Stimulated activated CD8-positive, alpha-beta memory T cell treated with anti-CD3 and anti-CD28 coated beads, Interleukin-4, amount 100 ng/mL, for 24 hours (primary cell): ENCODE data around the gene KRTCAP3.
"Not testable (repeated sequence)": the region's sequence is repeated elsewhere in the genome, so short reads cannot be mapped to it uniquely, and the experiment has no call there.

Source experiments
- DNase-seq: peaks from one replicate; pipeline ENCODE4 v3.0.0-alpha.2; 2020; ENCODE audit warnings: low read depth

Gene KRTCAP3

GRCh38 chr2:27441958-27442919 is at the start of gene KRTCAP3:
KRTCAP3 (plus strand) TSS chr2:27442381; CDS start chr2:27442413, 32 bp downstream.
- peak; percentile 12 for DNase-seq

DNA sequence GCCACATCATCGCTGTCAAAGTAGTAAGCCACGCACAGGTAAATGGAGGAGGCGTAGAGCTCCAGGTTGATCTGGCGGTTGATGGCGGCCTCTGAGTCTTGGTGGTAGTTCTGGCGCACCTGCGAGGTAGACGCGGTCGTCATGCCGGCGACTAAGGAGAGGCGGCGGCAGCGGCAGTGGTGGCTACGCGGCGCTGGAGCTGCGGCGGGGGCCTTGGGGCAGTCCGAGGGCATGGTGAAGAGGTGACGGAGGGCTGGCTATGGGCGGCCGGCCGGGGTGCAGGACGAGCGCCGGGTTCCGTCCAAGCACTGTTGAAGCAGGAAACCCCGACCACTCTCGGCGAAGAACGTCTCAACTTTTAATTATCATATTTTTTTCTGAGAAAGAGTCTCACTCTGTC is 49.0 kb upstream of the KRTCAP3 start:
- DNase-seq, result no peak

DNA sequence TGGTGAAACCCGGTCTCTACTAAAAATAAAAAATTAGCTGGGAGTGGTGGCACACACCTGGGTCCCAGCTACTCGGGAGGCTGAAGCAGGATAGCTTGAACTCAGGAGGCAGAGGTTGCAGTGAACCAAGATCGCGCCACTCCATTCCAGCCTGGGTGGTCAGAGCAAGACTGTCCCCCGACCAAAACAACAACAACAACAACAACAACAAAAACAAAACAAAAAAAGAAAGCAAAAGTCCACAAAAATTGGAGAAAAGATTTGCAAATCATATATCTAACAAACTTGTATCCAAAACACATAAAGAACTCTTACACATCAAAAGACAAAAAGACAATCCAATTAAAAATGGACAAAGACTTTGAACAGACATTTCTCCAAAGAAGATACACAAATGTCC is 43.2 kb upstream of the KRTCAP3 start:
- DNase-seq, result no peak

DNA sequence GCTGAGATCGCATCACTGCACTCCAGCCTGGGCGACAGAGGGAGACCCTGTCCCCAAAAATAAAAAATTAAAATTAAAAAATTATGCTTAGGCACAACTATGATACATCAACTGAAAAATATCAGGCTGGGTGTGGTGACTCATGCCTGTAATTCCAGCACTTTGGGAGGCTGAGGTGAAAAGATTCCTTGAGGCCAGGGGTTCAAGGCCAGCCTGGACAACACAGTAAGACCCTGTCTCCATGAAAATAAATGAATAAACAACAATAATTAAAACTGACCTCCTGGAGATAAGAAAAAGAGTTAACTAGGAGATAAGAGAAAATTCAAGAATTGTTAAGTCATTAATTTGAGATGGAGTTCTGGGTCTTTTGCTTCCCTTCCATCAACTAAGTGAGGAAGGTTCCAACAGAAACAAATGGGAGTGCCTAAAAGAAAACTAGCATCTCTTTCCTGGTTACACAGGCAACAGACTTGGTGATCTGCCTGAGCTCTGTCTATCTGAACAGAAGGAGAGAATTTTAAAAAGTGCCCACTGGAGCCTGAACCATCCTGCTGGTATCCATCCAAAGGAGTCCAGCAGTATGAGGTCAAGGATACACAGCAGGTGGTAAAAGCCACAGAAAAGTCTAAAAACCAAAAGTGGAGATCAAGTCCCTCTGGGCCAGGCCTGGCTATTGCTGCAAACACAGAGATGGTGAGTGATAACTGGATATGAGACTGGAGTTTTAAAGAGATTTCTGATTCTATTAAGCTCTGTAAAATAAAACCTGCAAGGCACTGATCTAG is 41.6 kb upstream of the KRTCAP3 start:
- DNase-seq, result no peak

- DNase-seq, result no peak
Measured at GRCh38 chr2:27407798-27408491, 34.2 kb upstream of the KRTCAP3 start.

GRCh38 chr2:27408601-27409320 is 33.4 kb upstream of the KRTCAP3 start:
- DNase-seq, result peak; percentile 28

DNA sequence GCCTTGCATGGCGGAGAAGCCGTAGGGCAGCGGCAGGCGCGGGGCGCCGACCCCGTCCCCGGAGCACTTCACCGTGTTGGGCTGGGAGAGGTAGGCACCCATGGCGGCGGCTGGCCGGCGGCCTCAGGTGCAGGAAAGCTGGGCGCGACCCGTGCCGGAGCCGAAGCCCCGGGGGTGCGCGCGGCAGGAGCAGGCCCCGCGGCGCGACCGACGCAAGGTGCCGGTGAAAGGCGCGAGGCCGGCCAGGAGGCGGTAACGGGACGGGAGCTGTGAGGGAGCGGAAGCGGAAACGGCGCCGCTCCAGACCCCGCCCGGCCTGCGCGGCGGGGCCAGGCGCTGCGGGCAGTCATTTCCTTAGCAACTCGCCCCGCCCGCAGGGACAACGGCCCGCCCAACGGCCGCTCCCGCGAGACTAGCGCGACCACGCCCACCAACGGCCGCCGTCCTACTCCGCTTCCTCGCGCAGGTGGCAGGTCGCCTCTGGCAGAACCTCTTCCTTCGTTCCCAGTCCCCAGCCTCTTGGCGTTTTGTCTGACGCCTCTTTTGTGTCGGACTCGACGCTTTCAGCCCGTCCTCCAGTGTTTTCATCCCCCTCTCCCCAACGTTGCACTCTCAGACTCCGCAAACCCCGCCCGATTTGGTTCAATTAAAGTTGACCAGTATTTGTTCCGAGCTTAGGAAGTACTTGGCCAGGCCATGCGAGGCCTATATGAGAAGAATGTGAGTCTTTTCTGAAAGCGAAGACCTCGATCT is 32.7 kb upstream of the KRTCAP3 start, which contains the start of gene PPM1G:
TSS of gene PPM1G (minus strand) at position 271 of the 753 bp plus-strand sequence. CDS start at position 102, 169 bp downstream.
- peak; percentile 95 for DNase-seq

- no peak for DNase-seq
Measured at GRCh38 chr2:27412419-27413152, 29.6 kb upstream of the KRTCAP3 start.

GRCh38 chr2:27416151-27416550 is 26.0 kb upstream of the KRTCAP3 start:
- no peak for DNase-seq

- DNase-seq, result no peak
Measured at GRCh38 chr2:27420996-27421395, 21.2 kb upstream of the KRTCAP3 start.

- no peak for DNase-seq
Measured at GRCh38 chr2:27421660-27422250, 20.4 kb upstream of the KRTCAP3 start.

- no peak for DNase-seq
Measured at GRCh38 chr2:27422958-27423357, 19.2 kb upstream of the KRTCAP3 start.

DNA sequence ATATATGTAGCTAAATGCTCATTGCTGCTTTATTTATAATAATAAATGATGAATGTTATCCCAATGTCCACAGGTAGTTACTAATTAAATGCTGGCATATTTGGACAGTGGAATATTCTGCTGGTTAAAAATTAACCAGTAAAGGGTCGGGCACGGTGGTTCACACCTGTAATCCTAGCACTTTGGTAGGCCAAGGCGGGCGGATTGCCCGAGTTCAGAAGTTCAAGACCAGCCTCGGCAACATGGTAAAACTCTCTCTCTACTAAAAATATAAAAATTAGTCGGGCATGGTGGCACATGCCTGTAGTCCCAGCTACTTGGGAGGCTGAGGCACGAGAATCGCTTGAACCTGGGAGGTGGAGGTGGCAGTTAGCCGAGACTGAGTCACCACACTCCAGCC is 17.1 kb upstream of the KRTCAP3 start:
- DNase-seq, result not testable (repeated sequence)

- DNase-seq, result no peak
Measured at GRCh38 chr2:27427863-27428212, 14.3 kb upstream of the KRTCAP3 start.

DNA sequence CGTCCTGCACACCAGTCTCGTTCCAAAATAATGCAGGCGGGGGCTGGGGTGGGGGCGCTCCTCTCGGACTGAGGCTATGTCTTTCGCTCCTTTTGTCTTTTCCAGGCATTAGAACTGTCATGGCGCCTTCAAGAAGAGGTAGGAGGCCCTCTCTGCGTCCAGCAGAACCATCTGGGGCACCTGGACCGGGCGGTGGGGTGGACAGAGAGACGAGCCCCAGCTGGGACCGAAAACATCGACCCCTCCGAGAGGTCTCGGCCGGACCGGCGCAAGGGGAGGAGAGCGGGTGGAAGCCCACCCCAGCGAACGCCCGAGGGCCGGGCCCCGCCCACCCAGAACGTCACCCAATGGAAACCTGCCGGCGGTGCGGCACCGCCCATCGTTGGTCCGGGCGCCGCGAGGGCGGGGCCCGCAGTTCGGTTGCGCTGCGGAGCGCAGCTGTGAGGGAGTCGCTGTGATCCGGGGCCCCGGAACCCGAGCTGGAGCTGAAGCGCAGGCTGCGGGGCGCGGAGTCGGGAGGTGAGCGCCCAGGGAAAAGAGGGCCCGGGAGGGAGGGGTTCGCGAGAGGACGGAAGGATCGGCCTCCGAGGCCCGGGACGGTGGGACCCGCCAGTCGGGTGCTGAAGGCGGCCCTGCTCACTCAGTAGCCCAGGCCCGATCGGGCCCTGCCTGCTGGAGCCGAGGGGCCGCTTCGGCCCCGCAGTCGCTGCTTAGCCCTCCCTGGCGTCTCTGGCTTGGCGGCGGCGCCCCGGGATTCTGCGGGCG is 13.8 kb upstream of the KRTCAP3 start, which contains the start of gene NRBP1:
TSS of gene NRBP1 (plus strand) at position 419 of the 765 bp plus-strand sequence. CDS start 4,643 bp downstream, outside the sequence.
- DNase-seq, result peak; percentile 85

- DNase-seq, result peak; percentile 72
Measured at GRCh38 chr2:27428978-27429541, 13.1 kb upstream of the KRTCAP3 start.

DNA sequence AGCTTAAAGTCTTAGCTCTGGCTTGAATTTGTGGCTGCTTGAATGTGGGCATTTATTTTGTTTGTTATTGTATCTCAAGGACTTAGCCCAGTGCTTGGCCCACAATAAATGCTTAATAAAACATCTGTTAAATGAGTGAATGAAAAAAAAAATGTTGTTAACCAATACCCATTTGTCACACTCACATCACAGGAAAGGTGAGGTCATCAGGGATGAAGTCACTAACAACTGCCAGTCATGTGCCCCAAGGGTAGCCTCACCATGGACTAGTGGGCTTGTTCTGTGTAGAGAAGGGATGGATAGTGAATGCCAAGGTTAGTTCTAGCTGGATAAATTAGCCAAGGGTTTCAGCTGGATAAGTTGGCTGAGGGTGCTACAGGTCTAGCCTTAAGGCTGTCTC is 10.8 kb upstream of the KRTCAP3 start:
- no peak for DNase-seq

DNA sequence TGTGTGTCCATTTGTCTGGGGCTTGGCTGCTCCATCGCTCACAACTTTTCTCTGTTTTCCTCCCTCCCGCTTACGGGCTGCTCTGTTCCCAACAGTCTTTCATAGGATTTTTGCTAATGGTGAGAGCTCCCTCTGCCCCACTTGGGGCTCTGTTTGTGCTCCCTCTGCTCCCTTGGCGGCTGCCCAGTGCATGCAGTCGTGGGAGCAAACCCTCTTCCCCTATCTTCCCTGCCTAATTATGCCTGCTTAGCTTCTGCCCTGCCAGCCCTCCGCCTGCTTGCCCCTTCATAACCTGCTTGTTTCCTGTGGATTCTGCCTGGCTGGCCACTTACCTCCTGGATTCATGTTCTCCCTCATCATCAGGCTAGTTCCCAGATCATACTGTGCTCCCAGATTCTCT is 6.6 kb upstream of the KRTCAP3 start:
- no peak for DNase-seq
